Measurements from ENCODE around the gene WRAP73. TPM values are rescaled to one million over a fixed set of nuclear protein-coding genes. Genes with fewer than 3 reads are reported as not detected.

Gene WRAP73
- total RNA-seq, 6 donors from 2014 or later = 14.0 to 33.5 (median 19.9) TPM

GRCh38 chr1:3599286-3599811 lies 50.6 kb downstream of the WRAP73 start:
- peak in 1 of 2 donors; percentile 35 for ATAC-seq (ENCODE audit: low FRiP score in 2 of 2)
- H3K36me3 ChIP-seq = no peaks in the 10 kb centered on the region
- H3K27me3 ChIP-seq = no peaks in the 10 kb centered on the region
- 73% methylated on average over 13 to 16 of the region's 16 CpGs for WGBS, 2 donors
- H3K4me1 ChIP-seq = peaks cover 26 to 55% (median 48%) of the 10 kb centered on the region in 4 donors
- no peak overlapping the region for H3K4me3 ChIP-seq
- DNase-seq = peak; percentile 62 to 84
- TF ChIP-seq POLR2A (IDR thresholded peaks at IDR 0.05) = no peak
- no peak for TF ChIP-seq EP300 (IDR thresholded peaks at IDR 0.05)
- TF ChIP-seq CTCF (IDR thresholded peaks at IDR 0.05) = no peak
- no peak for TF ChIP-seq POLR2AphosphoS5 (IDR thresholded peaks at IDR 0.05)
- no peaks in the 10 kb centered on the region for H3K9me3 ChIP-seq
- H3K27ac ChIP-seq = no peak overlapping the region

- DNase-seq = peak in 1 of 2 donors; percentile 62
- no peaks in the 10 kb centered on the region for H3K27me3 ChIP-seq
- H3K4me1 ChIP-seq = peaks cover 26 to 52% (median 48%) of the 10 kb centered on the region in 4 donors
- no peak for TF ChIP-seq POLR2AphosphoS5 (IDR thresholded peaks at IDR 0.05)
- no peak for TF ChIP-seq CTCF (IDR thresholded peaks at IDR 0.05)
- TF ChIP-seq EP300 (IDR thresholded peaks at IDR 0.05) = no peak
- no peak for TF ChIP-seq POLR2A (IDR thresholded peaks at IDR 0.05)
- peak overlapping the region in 3 of 4 donors; percentile 18 to 42 (median 22) for H3K4me3 ChIP-seq
- WGBS, 2 donors = 41 to 90% methylated on average over 2 to 23 of the region's 30 CpGs
- no peak for ATAC-seq (ENCODE audit: low FRiP score in 2 of 2)
- H3K9me3 ChIP-seq = no peaks in the 10 kb centered on the region
- peak overlapping the region in 2 of 4 donors; percentile 5 to 17 for H3K27ac ChIP-seq
- H3K36me3 ChIP-seq = no peaks in the 10 kb centered on the region
Observed at GRCh38 chr1:3598522-3599285, 51.2 kb downstream of the WRAP73 start.

- no peak for TF ChIP-seq EP300 (IDR thresholded peaks at IDR 0.05)
- no peak for TF ChIP-seq POLR2A (IDR thresholded peaks at IDR 0.05)
- ATAC-seq (ENCODE audit: low FRiP score in 2 of 2) (peak in 1 of 2 donors; percentile 31), DNase-seq (peak; percentile 71 to 90)
- no peaks in the 10 kb centered on the region for H3K9me3 ChIP-seq
- WGBS, 2 donors = 25 to 38% methylated on average over 6 to 9 of the region's 26 CpGs
- H3K4me1 ChIP-seq = peaks cover 26 to 56% (median 45%) of the 10 kb centered on the region in 4 donors
- H3K36me3 ChIP-seq = no peaks in the 10 kb centered on the region
- H3K27me3 ChIP-seq = no peaks in the 10 kb centered on the region
- H3K4me3 ChIP-seq = peak overlapping the region in 3 of 4 donors; percentile 18 to 42 (median 22)
- H3K27ac ChIP-seq = peak overlapping the region in 2 of 4 donors; percentile 5 to 17
Observed at GRCh38 chr1:3598051-3598491, 51.8 kb downstream of the WRAP73 start.

GRCh38 chr1:3597599-3597964 lies 52.3 kb downstream of the WRAP73 start:
- H3K27me3 ChIP-seq = no peaks in the 10 kb centered on the region
- H3K27ac ChIP-seq = no peak overlapping the region
- no peak for ATAC-seq (ENCODE audit: low FRiP score in 2 of 2)
- 36 to 50% methylated on average over 6 to 7 of the region's 11 CpGs for WGBS, 2 donors
- H3K4me1 ChIP-seq = peaks cover 26 to 54% (median 40%) of the 10 kb centered on the region in 4 donors
- no peaks in the 10 kb centered on the region for H3K9me3 ChIP-seq
- no peak for TF ChIP-seq EP300 (IDR thresholded peaks at IDR 0.05)
- no peak for TF ChIP-seq POLR2AphosphoS5 (IDR thresholded peaks at IDR 0.05)
- no peak for TF ChIP-seq CTCF (IDR thresholded peaks at IDR 0.05)
- TF ChIP-seq POLR2A (IDR thresholded peaks at IDR 0.05) = no peak
- DNase-seq = peak in 1 of 2 donors; percentile 42
- H3K36me3 ChIP-seq = no peaks in the 10 kb centered on the region
- H3K4me3 ChIP-seq = peak overlapping the region in 1 of 4 donors; percentile 42
